ENCODE results near the gene UBAC2.
A peak's percentile ranks its signal among the peaks of the same experiment; 100 is the strongest.

UBAC2 gene, protein sequence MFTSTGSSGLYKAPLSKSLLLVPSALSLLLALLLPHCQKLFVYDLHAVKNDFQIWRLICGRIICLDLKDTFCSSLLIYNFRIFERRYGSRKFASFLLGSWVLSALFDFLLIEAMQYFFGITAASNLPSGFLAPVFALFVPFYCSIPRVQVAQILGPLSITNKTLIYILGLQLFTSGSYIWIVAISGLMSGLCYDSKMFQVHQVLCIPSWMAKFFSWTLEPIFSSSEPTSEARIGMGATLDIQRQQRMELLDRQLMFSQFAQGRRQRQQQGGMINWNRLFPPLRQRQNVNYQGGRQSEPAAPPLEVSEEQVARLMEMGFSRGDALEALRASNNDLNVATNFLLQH

DNA sequence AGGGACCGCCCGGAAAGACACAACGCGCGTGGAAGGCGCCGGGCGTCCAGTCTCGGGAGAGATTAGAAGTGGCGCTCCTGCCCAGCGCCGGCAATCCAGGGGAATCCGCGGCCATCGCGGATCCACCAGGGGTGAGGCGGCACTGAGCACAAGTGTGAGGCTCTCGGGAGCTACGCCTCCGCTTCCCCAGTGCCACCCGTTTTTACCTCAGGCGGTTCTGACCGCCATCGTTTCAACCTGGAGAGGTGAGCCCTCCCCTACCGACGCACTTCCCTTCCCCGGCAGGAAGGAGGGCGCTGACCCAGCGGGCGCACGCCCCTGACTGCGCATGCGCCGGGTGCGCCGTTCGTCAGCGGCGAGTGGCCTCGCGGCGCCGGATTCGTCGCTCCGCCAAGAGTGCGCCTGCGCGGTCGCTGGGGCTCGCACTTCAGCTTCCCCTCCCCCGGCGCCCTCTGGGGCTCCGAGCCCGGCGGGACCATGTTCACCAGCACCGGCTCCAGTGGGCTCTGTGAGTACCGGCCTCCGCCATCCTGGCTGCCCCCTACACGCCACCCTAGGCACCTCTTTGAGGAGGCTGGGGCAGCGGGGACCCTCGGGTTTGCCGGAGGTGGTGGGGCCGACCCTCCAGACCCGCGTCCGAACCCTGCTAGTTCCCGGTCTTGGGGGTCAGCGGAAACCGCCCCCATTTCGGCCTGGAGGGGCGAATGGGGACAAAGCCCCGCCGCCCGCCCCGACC is at the start of gene UBAC2:
Gene UBAC2, plus strand, starts transcription at position 423 of the 736 bp plus-strand sequence. Its CDS starts 55 bp downstream, at position 478.
- peak; percentile 91 for DNase-seq (ENCODE audit: low spot score)

GRCh38 chr13:99151516-99151915 is 49.1 kb upstream of the UBAC2 start:
- DNase-seq (ENCODE audit: low spot score) = no peak

- no peak for DNase-seq (ENCODE audit: low spot score)
These were observed 47.4 kb upstream of the UBAC2 start for GRCh38 chr13:99153219-99153618.

DNA sequence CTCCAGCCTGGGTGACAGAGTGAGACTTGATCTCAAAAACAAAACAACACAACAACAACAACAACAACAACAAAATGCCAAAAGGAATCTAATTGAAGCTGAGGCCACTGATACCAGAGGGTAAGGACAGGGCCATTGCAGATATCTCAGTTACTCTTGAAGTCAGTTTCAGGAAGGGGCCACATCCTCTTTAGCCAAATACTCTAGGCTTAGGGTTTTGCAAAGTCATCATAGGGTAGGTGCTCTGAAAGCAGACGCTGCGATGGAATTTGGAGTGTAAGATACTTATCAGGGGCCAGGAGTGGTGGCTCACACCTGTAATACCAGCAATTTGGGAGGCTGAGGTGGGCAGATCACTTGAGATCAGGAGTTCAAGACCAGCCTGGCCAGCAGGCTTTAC is 46.6 kb upstream of the UBAC2 start:
- no peak for DNase-seq (ENCODE audit: low spot score)

DNA sequence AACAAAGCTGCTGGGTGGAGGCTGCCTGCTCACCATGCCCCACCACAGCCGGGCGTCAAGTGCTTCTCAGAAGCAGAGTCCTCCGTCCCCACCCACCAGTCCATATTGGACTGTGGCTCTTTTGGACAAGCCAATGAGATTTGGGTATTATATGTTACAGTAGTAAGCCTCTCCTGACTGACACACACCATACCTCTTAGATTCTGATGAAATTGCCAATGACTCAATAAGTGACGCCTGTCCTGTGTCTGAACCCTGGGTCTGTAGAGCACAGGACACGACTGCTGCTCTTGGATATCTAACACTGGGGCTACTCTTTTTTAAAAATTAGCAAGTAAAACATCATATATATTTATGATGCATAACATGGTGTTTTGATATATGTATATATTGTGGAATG is 44.8 kb upstream of the UBAC2 start:
- no peak for DNase-seq (ENCODE audit: low spot score)

- no peak for DNase-seq (ENCODE audit: low spot score)
These were observed 43.6 kb upstream of the UBAC2 start for GRCh38 chr13:99157046-99157445.

DNA sequence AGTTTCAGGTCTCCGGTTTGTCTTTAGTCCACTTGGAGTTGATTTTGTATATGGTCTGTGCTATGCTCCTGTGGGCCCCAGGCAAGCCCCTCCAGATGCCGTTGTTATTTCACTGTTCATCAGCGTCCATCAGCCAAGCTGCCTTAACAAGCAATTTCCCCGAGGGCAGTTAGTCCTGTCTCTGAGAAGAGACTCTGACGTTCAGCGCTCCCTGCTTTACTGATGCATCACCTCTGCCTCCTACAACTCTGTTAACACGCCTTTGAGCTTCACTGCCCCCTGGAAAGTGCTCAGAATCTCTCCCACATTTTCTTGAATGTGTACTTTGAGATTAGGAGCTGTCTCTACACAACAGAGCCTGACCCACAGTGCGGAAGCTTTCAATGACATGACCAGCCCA is 41.8 kb upstream of the UBAC2 start:
- DNase-seq (ENCODE audit: low spot score) = no peak

GRCh38 chr13:99159331-99160061 is 41.2 kb upstream of the UBAC2 start:
- no peak for DNase-seq (ENCODE audit: low spot score)

DNA sequence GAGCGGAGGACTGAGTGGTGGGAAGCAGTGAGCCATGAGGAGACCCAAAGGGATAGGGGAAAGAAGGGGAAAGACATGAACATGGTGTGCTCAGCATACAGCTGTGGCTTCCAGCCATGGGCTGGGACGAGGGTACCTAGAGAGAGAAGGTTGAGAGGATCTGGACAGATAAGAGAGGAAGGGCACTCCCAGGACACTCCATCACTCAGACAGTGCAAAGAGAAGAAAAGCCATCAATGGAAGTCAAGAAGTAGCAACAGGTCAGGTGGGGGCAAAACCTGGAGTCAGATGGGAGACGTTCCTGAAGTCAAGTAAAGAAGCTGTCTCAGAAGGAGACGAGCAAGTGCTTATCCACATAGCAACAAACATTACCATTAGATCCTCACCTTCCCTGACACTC is 40.2 kb upstream of the UBAC2 start:
- no peak for DNase-seq (ENCODE audit: low spot score)

DNA sequence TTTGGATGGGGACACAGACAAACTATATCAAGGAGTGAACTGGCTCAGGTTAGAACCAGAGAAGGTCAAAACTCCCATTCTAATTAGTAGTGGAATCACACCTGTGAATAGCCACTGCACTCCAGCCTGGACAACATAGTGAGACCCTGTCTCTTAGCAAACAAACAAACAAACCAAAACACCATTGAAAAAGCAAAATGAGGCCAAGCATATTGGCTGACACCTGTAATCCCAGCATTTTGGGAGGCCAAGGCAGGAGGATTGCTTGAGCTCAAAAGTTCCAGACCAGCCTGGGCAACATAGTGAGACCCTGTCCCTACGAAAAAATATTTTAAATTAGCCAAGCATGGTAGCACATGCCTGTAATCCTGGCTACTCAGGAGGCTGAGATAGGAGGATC is 39.1 kb upstream of the UBAC2 start:
- no peak for DNase-seq (ENCODE audit: low spot score)

DNA sequence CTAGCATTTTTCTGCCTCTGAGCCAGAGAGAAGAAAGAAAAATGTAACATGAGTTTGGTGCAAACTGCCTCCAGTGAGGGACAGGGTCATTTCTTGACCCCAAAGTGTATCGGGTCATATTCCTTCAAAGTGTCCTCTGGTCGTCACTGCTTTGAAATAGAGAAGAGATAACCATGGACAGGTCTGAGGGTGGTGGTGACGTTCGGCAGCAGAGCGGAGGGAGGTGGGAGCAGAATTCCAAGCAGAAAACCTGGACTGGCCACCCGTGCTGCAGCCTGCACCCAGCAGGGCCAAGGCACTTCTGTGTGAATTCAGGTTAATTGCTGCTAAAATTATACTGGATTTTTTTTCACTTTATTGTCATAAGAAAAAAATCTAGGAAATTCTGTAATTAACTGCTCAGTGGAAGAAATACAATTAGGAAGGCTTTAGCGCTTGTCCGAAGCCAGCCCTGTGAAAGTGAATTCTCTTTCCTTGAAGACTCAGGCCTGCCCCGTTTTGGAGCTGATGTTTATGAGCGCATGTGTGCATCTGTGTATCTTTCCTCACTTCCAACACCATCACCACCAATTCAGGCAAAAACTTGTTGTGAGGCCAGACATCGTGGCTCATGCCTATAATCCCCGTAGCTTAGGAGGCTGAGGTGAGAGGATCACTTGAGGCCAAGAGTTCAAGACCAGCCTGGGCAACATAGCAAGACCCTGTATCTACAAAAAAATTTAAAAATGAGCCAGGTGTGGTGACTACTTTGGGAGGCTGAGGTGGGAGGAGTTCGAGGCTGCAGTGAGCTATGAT is 37.9 kb upstream of the UBAC2 start:
- no peak for DNase-seq (ENCODE audit: low spot score)

GRCh38 chr13:99164226-99164625 is 36.4 kb upstream of the UBAC2 start:
- DNase-seq (ENCODE audit: low spot score) = no peak

GRCh38 chr13:99165753-99166587 is 34.7 kb upstream of the UBAC2 start:
- DNase-seq (ENCODE audit: low spot score) = no peak

GRCh38 chr13:99172951-99173350 is 27.7 kb upstream of the UBAC2 start:
- DNase-seq (ENCODE audit: low spot score) = no peak

DNA sequence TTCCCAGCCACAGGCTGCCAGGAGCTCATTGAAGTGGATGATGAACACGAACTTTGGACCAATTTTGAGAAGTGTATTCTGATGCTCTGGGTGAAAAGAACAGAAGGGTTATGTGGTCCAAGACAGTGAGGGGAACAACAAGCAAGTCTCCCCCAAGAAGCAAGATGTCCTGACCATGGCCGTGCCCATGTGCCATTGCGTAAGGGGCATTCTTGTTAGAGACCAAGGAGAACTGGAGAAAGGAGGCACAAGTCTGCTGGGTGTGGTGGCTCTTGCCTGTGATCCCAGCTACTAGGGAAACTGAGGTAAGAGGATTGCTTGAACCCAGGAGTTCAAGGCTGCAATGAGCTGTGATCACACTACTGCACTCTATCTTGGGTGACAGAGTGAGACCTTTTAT is 27.0 kb upstream of the UBAC2 start:
- no peak for DNase-seq (ENCODE audit: low spot score)

DNA sequence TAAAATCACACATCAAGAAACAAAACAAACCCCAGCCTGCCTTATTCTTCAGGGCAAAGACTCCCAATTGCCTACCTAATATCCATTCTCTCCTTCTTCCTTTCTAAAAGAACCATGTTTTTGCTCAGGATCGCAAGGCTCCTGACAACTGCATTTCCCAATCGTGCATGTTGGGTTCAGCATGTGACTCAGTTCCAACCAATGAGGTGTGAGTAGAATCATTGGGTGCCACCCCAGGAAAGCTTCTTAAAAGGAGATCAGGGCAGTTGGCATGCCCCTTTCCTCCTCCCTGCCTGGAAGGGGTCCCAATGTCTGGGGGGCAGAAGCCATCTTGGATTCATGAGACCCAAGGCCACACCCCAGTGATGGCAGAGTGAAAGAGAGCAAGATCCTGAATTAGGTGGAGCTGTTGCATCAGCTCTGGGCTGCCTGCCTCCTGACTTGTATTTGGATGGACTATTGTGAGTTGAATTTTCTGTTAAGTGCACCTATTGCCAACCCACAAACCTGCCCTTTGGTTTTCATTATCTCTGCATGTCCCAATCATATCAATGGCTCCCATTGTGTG is 26.0 kb upstream of the UBAC2 start:
- DNase-seq (ENCODE audit: low spot score) = no peak

DNA sequence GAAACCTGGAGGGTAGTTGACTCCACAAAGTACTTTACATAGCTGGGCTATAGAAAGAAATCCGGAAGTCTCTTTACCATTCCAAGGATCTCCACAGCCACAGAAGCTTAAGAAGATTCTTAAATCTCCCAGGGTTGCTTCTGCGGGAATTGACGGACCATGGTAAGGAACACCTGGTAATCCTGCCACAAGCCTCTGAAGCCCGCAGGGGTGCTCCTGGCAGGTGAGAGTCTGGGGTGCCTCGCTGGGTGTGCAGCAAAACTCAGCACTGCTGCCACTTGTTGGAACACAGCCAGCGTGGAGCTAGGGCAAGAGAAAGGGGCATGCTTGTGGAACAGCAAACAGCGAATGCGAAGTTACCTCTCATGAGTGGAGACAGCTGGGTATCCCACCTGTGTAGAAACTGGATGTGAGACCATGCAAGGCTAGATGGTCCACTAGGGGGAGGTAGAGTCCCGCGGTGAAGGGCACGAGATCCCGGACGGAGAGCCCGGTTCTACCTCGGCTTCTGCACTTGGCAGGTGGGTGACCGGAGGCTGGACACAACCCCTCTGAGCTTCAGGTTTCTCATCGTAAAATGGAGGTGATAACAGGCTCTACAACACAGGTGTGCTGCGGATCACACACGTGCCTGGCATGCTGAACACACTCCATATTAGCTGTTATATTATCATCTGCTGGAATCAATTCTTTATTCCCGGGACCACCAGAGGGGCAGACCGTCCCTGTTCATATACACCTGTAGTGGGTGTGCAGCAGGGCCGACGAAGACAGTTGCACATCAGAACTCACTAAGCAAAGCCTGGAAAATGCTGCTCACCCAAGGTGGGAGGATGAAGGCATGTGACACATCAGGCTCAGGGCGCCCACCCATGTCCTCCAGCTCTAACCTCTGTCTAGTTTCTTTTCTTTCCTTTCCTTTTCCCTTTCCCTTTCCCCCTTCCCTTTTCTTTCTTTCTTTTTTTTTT is 24.1 kb upstream of the UBAC2 start:
- peak; percentile 71 for DNase-seq (ENCODE audit: low spot score)

DNA sequence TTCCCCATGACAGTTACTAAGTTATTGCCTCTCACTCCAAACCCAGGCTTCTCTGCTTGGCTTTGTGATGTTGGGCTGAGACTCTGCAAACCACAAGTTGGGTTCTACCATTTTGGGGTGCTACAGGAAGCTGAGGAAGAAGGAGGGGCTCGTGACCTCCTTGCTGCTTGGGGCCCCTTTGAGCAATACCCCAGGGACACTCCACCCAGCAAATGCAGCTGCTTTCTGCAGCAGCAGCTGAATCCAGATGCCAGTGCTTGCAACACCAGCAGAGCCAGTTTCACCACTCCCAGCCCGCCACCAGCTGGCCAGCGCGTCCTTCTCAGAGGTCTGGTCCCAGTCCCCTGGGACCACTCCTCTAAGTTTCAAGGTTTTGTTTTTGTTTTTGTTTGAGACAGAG is 22.0 kb upstream of the UBAC2 start:
- DNase-seq (ENCODE audit: low spot score) = no peak

DNA sequence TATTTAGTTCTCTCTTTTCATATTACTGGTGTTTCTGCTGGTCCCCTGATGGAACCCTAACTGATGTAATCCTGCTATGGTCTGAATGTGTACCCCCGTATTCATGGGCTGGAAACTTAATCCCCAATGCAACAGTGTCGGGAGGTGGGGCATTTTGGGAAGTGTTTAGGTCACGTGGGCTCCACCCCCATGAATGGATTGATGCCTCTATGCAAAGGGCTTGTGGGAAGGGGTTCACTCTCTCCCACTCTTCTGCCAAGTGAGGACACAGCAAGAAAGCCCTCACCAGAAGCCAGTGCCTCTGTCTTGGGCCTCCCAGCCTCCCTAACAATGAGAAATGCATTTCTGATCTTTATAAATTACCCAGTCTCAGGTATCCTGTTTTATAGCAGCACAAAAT is 21.2 kb upstream of the UBAC2 start:
- no peak for DNase-seq (ENCODE audit: low spot score)

GRCh38 chr13:99182439-99182838 is 18.2 kb upstream of the UBAC2 start:
- DNase-seq (ENCODE audit: low spot score) = no peak
